MCF 10A (cell line): ENCODE data around the gene PANK1. TPM values are rescaled to one million over a fixed set of nuclear protein-coding genes. Genes with fewer than 3 reads are reported as not detected.

ENCODE experiments used
- BruUV-seq: library from RNA; stranded (reverse); fragments of 400-500 nt; replicated peaks from 2 replicates; lab custom pipeline; 2021; lab: Mats Ljungman, UMichigan
- CTCF ChIA-PET: fragments of 300-600 bp; sonication (Branson Sonifier 250); formaldehyde crosslinking; extraction: SDS; loops from one replicate; lab custom pipeline; 2021; ENCODE audit warnings: antibody characterized with exemption, inconsistent platforms; lab: Yijun Ruan, JAX
- POLR2A ChIA-PET: fragments of 300-600, 350-650 bp; sonication (Branson Sonifier 250); formaldehyde crosslinking; extraction: SDS; loops from one replicate; lab custom pipeline; 2020; ENCODE audit warnings: antibody characterized with exemption, inconsistent platforms; lab: Yijun Ruan, JAX
- DNase-seq: peaks from one replicate; pipeline ENCODE4 v3.0.0-alpha.2; 2018; ENCODE audit not compliant: unreplicated experiment
- H3K27ac Mint-ChIP-seq: one replicate; pipeline ENCODE4 v1.8.0; 2022; ENCODE audit warnings: mild to moderate bottlenecking, low read depth, mixed read lengths; ENCODE audit not compliant: unreplicated experiment
- H3K27me3 Mint-ChIP-seq: one replicate; pipeline ENCODE4 v1.8.0; 2022; ENCODE audit warnings: mixed read lengths; ENCODE audit not compliant: insufficient read depth, unreplicated experiment
- H3K36me3 Mint-ChIP-seq: one replicate; pipeline ENCODE4 v1.8.0; 2022; ENCODE audit warnings: mild to moderate bottlenecking, moderate library complexity, mixed read lengths; ENCODE audit not compliant: insufficient read depth, unreplicated experiment
- H3K4me1 Mint-ChIP-seq: one replicate; pipeline ENCODE4 v1.8.0; 2022; ENCODE audit warnings: mixed read lengths; ENCODE audit not compliant: insufficient read depth, unreplicated experiment
- H3K4me3 Mint-ChIP-seq: one replicate; pipeline ENCODE4 v1.8.0; 2022; ENCODE audit warnings: mild to moderate bottlenecking, moderate library complexity, mixed read lengths; ENCODE audit not compliant: unreplicated experiment
- H3K9me3 Mint-ChIP-seq: one replicate; pipeline ENCODE4 v1.8.0; 2022; ENCODE audit warnings: mixed read lengths; ENCODE audit not compliant: unreplicated experiment
- CTCF ChIP-seq: fragments of 200-600 bp; IDR thresholded peaks from one replicate; pipeline ENCODE4 v1.8.0; 2022; ENCODE audit warnings: antibody characterized with exemption, mild to moderate bottlenecking; ENCODE audit not compliant: unreplicated experiment
- intact Hi-C: fragments of 100-400 bp; cut with micrococcal nuclease; formaldehyde crosslinking; loops from 2 replicates; pipeline ENCODE4 v1.14.1; 2022
- total RNA-seq: library from RNA; stranded (reverse); gene quantifications from 2 replicates; pipeline ENCODE4 v1.2.3, GENCODE V29; 2022

The PANK1 gene
- total RNA-seq, 1 experiment from 2014 or later = 4.7 TPM

GRCh38 chr10:89566095-89566950 is 78.7 kb downstream of the PANK1 start:
- CTCF ChIA-PET = interaction anchor here (0.6 to 1.2 kb wide), 2 partner anchors 145 to 503 kb away, joined by 3 to 5 read pairs; no protein-coding TSS in a partner anchor
- intact Hi-C loops = no loop called here
- H3K9me3 Mint-ChIP-seq = no peaks in the 10 kb centered on the region
- no peak for DNase-seq
- BruUV-seq = no TSS peak
- H3K4me3 Mint-ChIP-seq = no peak overlapping the region
- TF ChIP-seq CTCF = no peak
- POLR2A ChIA-PET = interaction anchor here (0.7 kb wide), 1 partner anchor 9 kb away, joined by 3 read pairs; no protein-coding TSS in a partner anchor
- no peaks in the 10 kb centered on the region for H3K36me3 Mint-ChIP-seq
- peaks cover 6% of the 10 kb centered on the region for H3K4me1 Mint-ChIP-seq
- H3K27me3 Mint-ChIP-seq = no peaks in the 10 kb centered on the region
- H3K27ac Mint-ChIP-seq = no peak overlapping the region

GRCh38 chr10:89565180-89565579 is 79.9 kb downstream of the PANK1 start:
- POLR2A ChIA-PET = interaction anchor here (0.8 to 1.1 kb wide), 5 partner anchors 12 to 1822 kb away, joined by 3 to 6 read pairs (median 3); partner anchors contain the start of gene KIF20B
- intact Hi-C loops = loop anchor here (2.0 kb wide), 1 partner anchor 348 kb away; no protein-coding TSS in a partner anchor
- no peak for DNase-seq
- Mint-ChIP-seq H3K27ac (no peak overlapping the region), H3K4me1 (peaks cover 6% of the 10 kb centered on the region), H3K9me3 (no peaks in the 10 kb centered on the region), H3K36me3 (no peaks in the 10 kb centered on the region), H3K27me3 (no peaks in the 10 kb centered on the region), H3K4me3 (no peak overlapping the region)
- BruUV-seq = no TSS peak
- no peak for TF ChIP-seq CTCF
- CTCF ChIA-PET = interaction anchor here (0.9 to 2.0 kb wide), 10 partner anchors 29 to 344 kb away, joined by 3 to 17 read pairs (median 6); no protein-coding TSS in a partner anchor

- Mint-ChIP-seq H3K27ac (peak overlapping the region; percentile 17), H3K27me3 (no peaks in the 10 kb centered on the region), H3K4me3 (no peak overlapping the region), H3K36me3 (no peaks in the 10 kb centered on the region), H3K9me3 (no peaks in the 10 kb centered on the region), H3K4me1 (peaks cover 6% of the 10 kb centered on the region)
- peak; percentile 71 for TF ChIP-seq CTCF
- intact Hi-C loops = loop anchor here (1.0 to 2.0 kb wide), 4 partner anchors 98 to 347 kb away; partner anchors contain the start of gene KIF20B
- BruUV-seq = no TSS peak
- ChIA-PET CTCF (interaction anchor here (0.6 to 3.1 kb wide), 16 partner anchors 10 to 415 kb away, joined by 3 to 32 read pairs (median 6); no protein-coding TSS in a partner anchor), POLR2A (interaction anchor here (1.0 to 2.5 kb wide), 3 partner anchors 11 to 137 kb away, joined by 3 to 18 read pairs (median 3); no protein-coding TSS in a partner anchor)
- DNase-seq = peak; percentile 62
These were observed 81.1 kb downstream of the PANK1 start for GRCh38 chr10:89563861-89564478.

- no TSS peak for BruUV-seq
- H3K9me3 Mint-ChIP-seq = no peaks in the 10 kb centered on the region
- H3K4me3 Mint-ChIP-seq = no peak overlapping the region
- DNase-seq = no peak
- H3K27ac Mint-ChIP-seq = no peak overlapping the region
- intact Hi-C loops = no loop called here
- no peaks in the 10 kb centered on the region for H3K27me3 Mint-ChIP-seq
- no peaks in the 10 kb centered on the region for H3K36me3 Mint-ChIP-seq
- TF ChIP-seq CTCF = no peak
- H3K4me1 Mint-ChIP-seq = peaks cover 6% of the 10 kb centered on the region
- POLR2A ChIA-PET = interaction anchor here (0.6 to 2.5 kb wide), 2 partner anchors 17 to 97 kb away, joined by 3 to 18 read pairs; no protein-coding TSS in a partner anchor
- CTCF ChIA-PET = interaction anchor here (0.5 to 8.2 kb wide), 18 partner anchors 9 to 1310 kb away, joined by 3 to 65 read pairs (median 4); partner anchors contain the start of gene IFIT3
These were observed 81.7 kb downstream of the PANK1 start for GRCh38 chr10:89563311-89563710.
